GM19372 (cell line): ENCODE results near the gene PLD5.
"Not testable (repeated sequence)": the region's sequence is repeated elsewhere in the genome, so short reads cannot be mapped to it uniquely, and the experiment has no call there.

Source experiments
- ATAC-seq: cut with Tn5 transposase; IDR thresholded peaks from one replicate; pipeline ENCODE4 v1.9.1; 2021; ENCODE audit warnings: mild to moderate bottlenecking, low read depth, moderate library complexity; ENCODE audit not compliant: unreplicated experiment

Gene PLD5

GRCh38 chr1:242428399-242429190, 95.9 kb downstream of the PLD5 start:
- no peak for ATAC-seq

- no peak for ATAC-seq
These were observed 97.0 kb downstream of the PLD5 start for GRCh38 chr1:242427519-242427918.

GRCh38 chr1:242426271-242426905, 98.1 kb downstream of the PLD5 start:
- ATAC-seq = no peak

- ATAC-seq = no peak
These were observed 99.3 kb downstream of the PLD5 start for GRCh38 chr1:242425232-242425631.

GRCh38 chr1:242416657-242417056, 107.8 kb downstream of the PLD5 start:
- no peak for ATAC-seq

- ATAC-seq = no peak
These were observed 111.6 kb downstream of the PLD5 start for GRCh38 chr1:242412921-242413320.

- ATAC-seq = no peak
These were observed 112.6 kb downstream of the PLD5 start for GRCh38 chr1:242411901-242412300.

- ATAC-seq = no peak
These were observed 118.5 kb downstream of the PLD5 start for GRCh38 chr1:242405947-242406346.

- no peak for ATAC-seq
These were observed 120.2 kb downstream of the PLD5 start for GRCh38 chr1:242404296-242404695.

GRCh38 chr1:242402956-242403355, 121.5 kb downstream of the PLD5 start:
- ATAC-seq = no peak

- ATAC-seq = no peak
These were observed 122.6 kb downstream of the PLD5 start for GRCh38 chr1:242401937-242402336.

GRCh38 chr1:242398351-242398750, 126.1 kb downstream of the PLD5 start:
- no peak for ATAC-seq

GRCh38 chr1:242391896-242392295, 132.6 kb downstream of the PLD5 start:
- no peak for ATAC-seq

GRCh38 chr1:242376121-242376520, 148.4 kb downstream of the PLD5 start:
- ATAC-seq = not testable (repeated sequence)

- ATAC-seq = not testable (repeated sequence)
These were observed 174.1 kb downstream of the PLD5 start for GRCh38 chr1:242350446-242350845.

GRCh38 chr1:242349636-242350035, 174.9 kb downstream of the PLD5 start:
- no peak for ATAC-seq

GRCh38 chr1:242330865-242331264, 193.6 kb downstream of the PLD5 start:
- not testable (repeated sequence) for ATAC-seq

- ATAC-seq = not testable (repeated sequence)
These were observed 197.1 kb downstream of the PLD5 start for GRCh38 chr1:242327381-242327780.

GRCh38 chr1:242321981-242322380, 202.5 kb downstream of the PLD5 start:
- not testable (repeated sequence) for ATAC-seq

GRCh38 chr1:242318140-242318539, 206.4 kb downstream of the PLD5 start:
- no peak for ATAC-seq

- ATAC-seq = not testable (repeated sequence)
These were observed 209.6 kb downstream of the PLD5 start for GRCh38 chr1:242314865-242315264.

GRCh38 chr1:242314085-242314649, 210.3 kb downstream of the PLD5 start:
- not testable (repeated sequence) for ATAC-seq
